ENCODE measurements around the gene DLGAP3.
"Not testable (repeated sequence)": the region's sequence is repeated elsewhere in the genome, so short reads cannot be mapped to it uniquely, and the experiment has no call there.

Gene DLGAP3, protein sequence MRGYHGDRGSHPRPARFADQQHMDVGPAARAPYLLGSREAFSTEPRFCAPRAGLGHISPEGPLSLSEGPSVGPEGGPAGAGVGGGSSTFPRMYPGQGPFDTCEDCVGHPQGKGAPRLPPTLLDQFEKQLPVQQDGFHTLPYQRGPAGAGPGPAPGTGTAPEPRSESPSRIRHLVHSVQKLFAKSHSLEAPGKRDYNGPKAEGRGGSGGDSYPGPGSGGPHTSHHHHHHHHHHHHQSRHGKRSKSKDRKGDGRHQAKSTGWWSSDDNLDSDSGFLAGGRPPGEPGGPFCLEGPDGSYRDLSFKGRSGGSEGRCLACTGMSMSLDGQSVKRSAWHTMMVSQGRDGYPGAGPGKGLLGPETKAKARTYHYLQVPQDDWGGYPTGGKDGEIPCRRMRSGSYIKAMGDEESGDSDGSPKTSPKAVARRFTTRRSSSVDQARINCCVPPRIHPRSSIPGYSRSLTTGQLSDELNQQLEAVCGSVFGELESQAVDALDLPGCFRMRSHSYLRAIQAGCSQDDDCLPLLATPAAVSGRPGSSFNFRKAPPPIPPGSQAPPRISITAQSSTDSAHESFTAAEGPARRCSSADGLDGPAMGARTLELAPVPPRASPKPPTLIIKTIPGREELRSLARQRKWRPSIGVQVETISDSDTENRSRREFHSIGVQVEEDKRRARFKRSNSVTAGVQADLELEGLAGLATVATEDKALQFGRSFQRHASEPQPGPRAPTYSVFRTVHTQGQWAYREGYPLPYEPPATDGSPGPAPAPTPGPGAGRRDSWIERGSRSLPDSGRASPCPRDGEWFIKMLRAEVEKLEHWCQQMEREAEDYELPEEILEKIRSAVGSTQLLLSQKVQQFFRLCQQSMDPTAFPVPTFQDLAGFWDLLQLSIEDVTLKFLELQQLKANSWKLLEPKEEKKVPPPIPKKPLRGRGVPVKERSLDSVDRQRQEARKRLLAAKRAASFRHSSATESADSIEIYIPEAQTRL

GRCh38 chr1:34929497-34929852, at the start of gene DLGAP3:
DLGAP3 (minus strand) TSS chr1:34929650; CDS start chr1:34905383, 24,267 bp downstream.
- peak; percentile 8 for DNase-seq

- no peak for DNase-seq
These were observed 49.5 kb upstream of the DLGAP3 start for GRCh38 chr1:34978921-34979320.

GRCh38 chr1:34977858-34978257, 48.4 kb upstream of the DLGAP3 start:
- DNase-seq: no peak

DNA sequence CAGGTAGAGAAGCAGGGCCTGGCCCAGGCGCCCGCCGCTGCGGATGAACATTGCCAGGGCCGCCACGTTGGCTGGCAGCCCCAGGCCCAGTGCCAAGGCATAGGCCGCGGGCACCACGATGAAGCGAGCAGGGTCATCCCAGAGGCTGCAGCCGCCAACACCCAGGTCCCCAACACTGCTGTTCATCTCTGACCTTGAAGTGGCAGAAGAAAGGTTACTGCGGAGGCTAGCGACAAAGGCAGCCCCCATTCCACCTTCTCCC, 47.7 kb upstream of the DLGAP3 start:
- DNase-seq: no peak

GRCh38 chr1:34976384-34977209, 47.1 kb upstream of the DLGAP3 start:
- DNase-seq: no peak

GRCh38 chr1:34975771-34976170, 46.3 kb upstream of the DLGAP3 start:
- no peak for DNase-seq

DNA sequence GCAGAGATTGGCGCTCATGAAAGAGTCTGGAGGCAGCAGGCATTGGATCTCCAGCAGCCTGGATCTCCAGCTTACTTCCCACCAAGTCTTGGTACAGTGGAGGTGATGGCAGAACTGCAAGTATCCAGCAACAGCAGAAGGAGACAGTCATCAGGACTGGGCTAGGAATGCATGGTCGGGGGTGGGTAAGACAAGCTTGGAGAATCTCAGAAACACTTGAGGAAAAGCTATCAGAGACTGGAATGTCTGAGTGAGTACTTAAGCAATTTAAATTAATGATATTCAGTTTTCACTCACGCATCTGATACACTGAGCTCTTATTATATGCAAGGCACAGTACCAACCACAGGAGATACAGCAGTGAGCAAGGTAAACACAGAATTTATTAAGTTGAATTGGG, 45.9 kb upstream of the DLGAP3 start:
- no peak for DNase-seq

DNA sequence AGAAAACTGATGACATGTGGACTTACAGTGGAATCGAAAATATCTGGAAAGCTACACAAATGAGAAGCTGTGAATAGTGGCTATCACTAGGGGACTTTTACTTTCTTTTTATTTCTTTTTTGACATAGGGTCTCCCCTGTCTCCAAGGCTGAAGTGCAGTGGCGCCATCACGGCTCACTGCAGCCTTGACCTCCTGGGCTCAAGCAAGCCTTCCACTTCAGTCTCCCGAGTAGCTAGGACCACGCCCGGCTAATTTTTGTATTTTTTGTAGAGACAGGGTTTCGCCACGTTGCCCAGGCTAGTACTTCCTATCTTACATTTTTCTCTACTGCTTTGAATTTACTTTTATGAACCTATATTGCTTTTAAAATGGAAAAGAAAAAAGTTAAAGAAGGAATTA, 45.2 kb upstream of the DLGAP3 start:
- DNase-seq: no peak

DNA sequence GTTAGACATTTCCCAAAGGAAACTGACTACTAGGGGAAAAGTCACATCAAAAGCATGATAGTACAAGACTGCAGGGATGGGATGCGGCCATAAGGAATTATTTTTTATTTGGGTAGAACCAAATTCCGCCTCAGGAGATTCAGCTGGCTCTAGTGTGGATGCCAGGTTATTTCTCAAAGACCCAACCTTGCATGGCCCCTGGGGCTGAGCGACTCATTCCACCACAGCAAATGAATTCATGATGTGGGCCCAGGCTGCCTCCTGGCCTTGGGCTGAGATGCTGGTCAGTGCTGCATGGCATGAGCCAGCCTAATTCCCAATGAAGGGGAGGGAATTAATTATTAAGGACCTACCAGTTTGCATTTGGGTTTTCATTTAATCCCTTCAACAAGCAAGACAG, 43.9 kb upstream of the DLGAP3 start:
- DNase-seq: no peak

GRCh38 chr1:34970829-34971228, 41.4 kb upstream of the DLGAP3 start:
- DNase-seq: peak; percentile 49

DNA sequence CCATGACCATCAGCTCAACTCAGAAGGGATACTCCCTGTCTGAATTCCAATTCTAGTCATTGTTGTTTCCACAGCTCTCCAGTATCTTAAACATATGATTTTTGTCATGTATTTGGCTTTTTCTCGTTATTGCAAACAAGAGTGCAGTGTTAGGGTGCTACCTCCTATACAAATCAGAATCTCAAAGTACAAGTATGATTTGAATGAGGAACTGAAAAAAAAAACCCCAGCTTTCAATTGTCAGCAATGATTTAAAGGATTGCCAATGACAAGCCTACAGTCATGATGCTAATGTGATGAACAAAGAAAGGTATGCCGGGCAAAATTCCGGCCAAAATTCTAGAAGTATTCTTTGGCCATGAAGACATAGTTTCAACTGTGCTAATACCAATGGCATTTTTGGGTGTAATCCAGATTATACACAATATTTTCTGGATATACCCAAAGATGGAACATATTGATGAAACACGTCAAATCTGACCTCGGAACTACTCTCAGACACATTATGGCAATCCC, 40.8 kb upstream of the DLGAP3 start:
- no peak for DNase-seq

GRCh38 chr1:34968297-34968696, 38.8 kb upstream of the DLGAP3 start:
- not testable (repeated sequence) for DNase-seq

GRCh38 chr1:34967672-34968071, 38.2 kb upstream of the DLGAP3 start:
- DNase-seq: not testable (repeated sequence)

DNA sequence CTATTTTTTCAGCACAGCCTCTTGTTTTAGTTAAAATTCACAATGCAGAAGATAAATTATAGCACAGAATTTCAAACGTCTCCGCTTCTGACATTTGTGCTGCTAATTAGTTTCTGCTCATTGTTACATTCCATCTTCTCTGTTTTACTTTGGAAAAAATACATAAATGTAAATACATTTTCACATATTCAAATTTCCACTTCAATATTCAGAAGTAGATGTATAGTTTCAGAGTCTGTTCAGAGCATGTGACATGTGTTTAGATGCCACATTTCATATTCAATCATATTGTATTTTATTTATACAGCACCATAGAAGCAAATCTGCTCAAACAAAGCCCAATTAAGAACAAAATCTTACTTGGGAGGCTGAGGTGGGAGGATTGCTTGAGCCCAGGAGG, 36.1 kb upstream of the DLGAP3 start:
- DNase-seq: no peak

DNA sequence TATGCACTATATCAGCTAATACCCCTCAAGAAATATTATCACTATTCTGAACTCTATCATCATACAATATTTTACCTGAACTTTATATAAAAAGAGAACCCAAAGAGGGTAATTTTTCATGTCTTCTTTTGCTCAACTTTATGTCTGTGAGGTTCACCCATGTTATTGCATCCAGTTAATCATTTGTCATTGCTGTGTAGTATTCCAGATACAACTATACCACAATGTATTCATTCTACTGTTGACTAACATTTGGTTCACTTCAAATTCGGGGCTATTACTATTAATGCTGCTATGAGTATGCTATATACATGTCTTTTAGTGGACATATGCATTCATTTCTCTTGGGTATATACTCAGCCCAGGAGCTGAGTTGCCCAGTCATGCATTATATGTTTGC, 21.0 kb upstream of the DLGAP3 start:
- DNase-seq: no peak

GRCh38 chr1:34948739-34949138, 19.3 kb upstream of the DLGAP3 start:
- DNase-seq: not testable (repeated sequence)

DNA sequence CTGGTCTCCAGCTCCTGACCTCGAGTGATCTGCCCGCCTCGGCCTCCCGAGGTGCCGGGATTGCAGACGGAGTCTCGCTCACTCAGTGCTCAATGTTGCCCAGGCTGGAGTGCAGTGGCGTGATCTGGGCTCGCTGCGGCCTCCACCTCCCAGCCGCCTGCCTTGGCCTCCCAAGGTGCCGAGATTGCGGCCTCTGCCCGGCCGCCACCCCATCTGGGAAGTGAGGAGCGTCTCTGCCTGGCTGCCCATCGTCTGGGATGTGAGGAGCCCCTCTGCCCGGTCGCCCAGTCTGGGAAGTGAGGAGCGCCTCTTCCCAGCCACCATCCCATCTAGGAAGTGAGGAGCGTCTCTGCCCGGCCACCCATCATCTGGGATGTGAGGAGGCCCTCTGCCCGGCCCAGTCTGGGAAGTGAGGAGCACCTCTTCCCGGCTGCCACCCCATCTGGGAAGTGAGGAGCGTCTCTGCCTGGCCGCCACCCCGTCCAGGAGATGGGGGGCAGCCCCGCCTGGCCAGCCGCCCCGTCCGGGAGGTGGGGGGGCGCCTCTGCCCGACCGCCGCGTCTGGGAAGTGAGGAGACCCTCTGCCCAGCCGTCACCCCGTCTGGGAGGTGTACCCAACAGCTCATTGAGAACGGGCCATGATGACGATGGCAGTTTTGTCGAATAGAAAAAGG, 18.3 kb upstream of the DLGAP3 start:
- DNase-seq: not testable (repeated sequence)

GRCh38 chr1:34946211-34946610, 16.8 kb upstream of the DLGAP3 start:
- DNase-seq: no peak

- DNase-seq: not testable (repeated sequence)
These were observed 12.3 kb upstream of the DLGAP3 start for GRCh38 chr1:34941798-34942197.

DNA sequence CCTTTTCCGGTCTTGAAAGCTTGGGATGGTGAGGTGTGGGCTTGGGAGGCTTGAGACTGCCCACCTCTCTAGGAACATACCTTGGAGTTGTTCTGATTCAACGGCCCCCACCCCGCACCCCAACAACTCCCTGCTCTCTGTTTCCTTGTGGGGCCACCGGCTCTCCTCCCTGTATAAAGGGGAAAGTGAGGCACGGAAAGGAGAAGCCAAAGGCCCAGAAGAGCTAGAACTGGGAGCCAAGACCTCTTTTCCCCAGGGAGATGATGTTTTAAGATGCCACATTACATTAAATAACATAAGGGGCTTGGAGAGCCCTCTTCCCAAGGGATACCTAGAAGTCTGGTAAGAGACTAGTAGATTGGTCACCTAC, 1.2 kb upstream of the DLGAP3 start:
- DNase-seq: no peak

GRCh38 chr1:34929853-34930701, 627 bp upstream of the DLGAP3 start:
- DNase-seq: no peak
